KOPT-K1 (cell line): Measurements from ENCODE around the gene STPG3.

ENCODE experiments used
- H3K27ac ChIP-seq: fragments of 200-600 bp; sonication (generic); 2 replicates; pipeline ENCODE4 v1.5.1; 2016; ENCODE audit warnings: antibody characterized with exemption, mild to moderate bottlenecking, low read depth, low read length; ENCODE audit not compliant: poor library complexity, severe bottlenecking
- H3K36me3 ChIP-seq: fragments of 200-600 bp; sonication (generic); 2 replicates; pipeline ENCODE4 v1.5.1; 2017; ENCODE audit warnings: antibody characterized with exemption, mild to moderate bottlenecking, low read length, moderate library complexity; ENCODE audit not compliant: insufficient read depth
- H3K9me3 ChIP-seq: fragments of 200-600 bp; sonication (generic); 2 replicates; pipeline ENCODE4 v1.5.1; 2017; ENCODE audit warnings: antibody characterized with exemption, low read length, mild to moderate bottlenecking; ENCODE audit not compliant: insufficient read depth, poor library complexity, severe bottlenecking

Gene STPG3

GRCh38 chr9:137251194-137251461, at the start of gene STPG3:
TSS of gene STPG3 (plus strand) at chr9:137251286. CDS start at chr9:137251287, 1 bp downstream.
- Histone ChIP-seq H3K36me3 (no peaks in the 10 kb centered on the region), H3K27ac (no peak within 1 kb of the TSS), H3K9me3 (no peaks in the 10 kb centered on the region)

- H3K36me3 ChIP-seq, result peaks cover 10% of the 10 kb centered on the region; the same call in 1 of the 2 replicates
- H3K27ac ChIP-seq, result no peak overlapping the region
These were observed 48.1 kb upstream of the STPG3 start for GRCh38 chr9:137202966-137203365.

GRCh38 chr9:137204731-137205125, 46.4 kb upstream of the STPG3 start:
- Histone ChIP-seq H3K36me3 (peaks cover 25% of the 10 kb centered on the region), H3K27ac (peak overlapping the region; percentile 76), H3K9me3 (no peaks in the 10 kb centered on the region)

More at GRCh38 chr9:137202966-137203365, 48.1 kb upstream of the STPG3 start:
- no peaks in the 10 kb centered on the region for H3K9me3 ChIP-seq

GRCh38 chr9:137205126-137206069, 45.7 kb upstream of the STPG3 start, which contains the start of the genes NDOR1 and TMEM203:
TSS of gene NDOR1 (plus strand) at chr9:137205700. CDS start at chr9:137205778, 78 bp downstream.
TSS of gene TMEM203 (minus strand) at chr9:137205648. CDS start at chr9:137205414, 234 bp downstream.
- peak within 1 kb of the TSS; percentile 76 for H3K27ac ChIP-seq
- H3K36me3 ChIP-seq, result peaks cover 31% of the 10 kb centered on the region
- no peaks in the 10 kb centered on the region for H3K9me3 ChIP-seq

GRCh38 chr9:137206602-137207001, 44.5 kb upstream of the STPG3 start:
- H3K9me3 ChIP-seq, result no peaks in the 10 kb centered on the region
- H3K27ac ChIP-seq, result peak overlapping the region; percentile 76
- H3K36me3 ChIP-seq, result peaks cover 42% of the 10 kb centered on the region

- H3K36me3 ChIP-seq, result peaks cover 84% of the 10 kb centered on the region
- no peaks in the 10 kb centered on the region for H3K9me3 ChIP-seq
- no peak overlapping the region for H3K27ac ChIP-seq
These were observed 39.6 kb upstream of the STPG3 start for GRCh38 chr9:137211532-137211931.

GRCh38 chr9:137212520-137212919, 38.6 kb upstream of the STPG3 start:
- no peak overlapping the region for H3K27ac ChIP-seq
- no peaks in the 10 kb centered on the region for H3K9me3 ChIP-seq
- peaks cover 86% of the 10 kb centered on the region for H3K36me3 ChIP-seq

- Histone ChIP-seq H3K9me3 (no peaks in the 10 kb centered on the region), H3K36me3 (peaks cover 84% of the 10 kb centered on the region), H3K27ac (no peak overlapping the region)
These were observed 37.7 kb upstream of the STPG3 start for GRCh38 chr9:137213160-137214060.

GRCh38 chr9:137214620-137215019, 36.5 kb upstream of the STPG3 start:
- H3K9me3 ChIP-seq, result no peaks in the 10 kb centered on the region
- peaks cover 79% of the 10 kb centered on the region for H3K36me3 ChIP-seq
- H3K27ac ChIP-seq, result no peak overlapping the region

GRCh38 chr9:137215196-137215986, 35.7 kb upstream of the STPG3 start:
- no peak overlapping the region for H3K27ac ChIP-seq
- no peaks in the 10 kb centered on the region for H3K9me3 ChIP-seq
- H3K36me3 ChIP-seq, result peaks cover 72% of the 10 kb centered on the region; the same call in 1 of the 2 replicates

GRCh38 chr9:137216188-137216965, 34.7 kb upstream of the STPG3 start:
- Histone ChIP-seq H3K36me3 (peaks cover 63% of the 10 kb centered on the region; the same call in 1 of the 2 replicates), H3K27ac (no peak overlapping the region), H3K9me3 (no peaks in the 10 kb centered on the region)

- H3K27ac ChIP-seq, result no peak overlapping the region
- H3K36me3 ChIP-seq, result peaks cover 58% of the 10 kb centered on the region; the same call in 1 of the 2 replicates
- H3K9me3 ChIP-seq, result no peaks in the 10 kb centered on the region
These were observed 33.5 kb upstream of the STPG3 start for GRCh38 chr9:137217276-137218211.

GRCh38 chr9:137218212-137218753, 32.8 kb upstream of the STPG3 start:
- H3K36me3 ChIP-seq, result peaks cover 51% of the 10 kb centered on the region; the same call in 1 of the 2 replicates
- H3K27ac ChIP-seq, result no peak overlapping the region
- no peaks in the 10 kb centered on the region for H3K9me3 ChIP-seq
